SK-N-SH (cell line): ENCODE data around the gene ASB18. TPM values are rescaled to one million over a fixed set of nuclear protein-coding genes. Genes with fewer than 3 reads are reported as not detected.

Experiments used
- CTCF ChIA-PET: fragments of 300-600, 350-600 bp; formaldehyde crosslinking; extraction: SDS; loops from one replicate; lab custom pipeline; 2021; lab: Yijun Ruan, JAX
- POLR2A ChIA-PET: fragments of 350-600 bp; sonication (Branson Sonifier 250); formaldehyde crosslinking; extraction: SDS; loops from one replicate; lab custom pipeline; 2020; ENCODE audit warnings: antibody characterized with exemption, inconsistent platforms; lab: Yijun Ruan, JAX
- DNase-seq: peaks from one replicate; pipeline ENCODE4 v3.0.0; 2012
- H2AFZ ChIP-seq: fragments of 200-600 bp; sonication (generic); 2 replicates; pipeline ENCODE4 v1.8.1; 2016; ENCODE audit warnings: antibody characterized with exemption, mild to moderate bottlenecking, low read depth
- H3F3A ChIP-seq: fragments of 200-600 bp; sonication (generic); replicated peaks from 2 replicates; pipeline ENCODE3; 2016; ENCODE audit warnings: antibody characterized with exemption, mild to moderate bottlenecking; ENCODE audit not compliant: insufficient read depth
- H3K27ac ChIP-seq, 2 experiments: fragments of 200-500 bp in 1 of 2; fragments of 200-600 bp in 1 of 2; sonication (Bioruptor generic) in 1 of 2; sonication (generic), shearing (Covaris generic) in 1 of 2; 2 replicates each; pipeline versions ENCODE4 v1.5.1 to v1.6.1; 2014 to 2016; ENCODE audit warnings: low read depth in 2 of 2, inconsistent platforms in 1 of 2, low read length in 1 of 2, mild to moderate bottlenecking in 1 of 2, mixed read lengths in 1 of 2
- H3K27me3 ChIP-seq: fragments of 200-600 bp; sonication (generic), shearing (Covaris generic); 2 replicates; pipeline ENCODE4 v1.6.1; 2016; ENCODE audit warnings: mixed run types; ENCODE audit not compliant: insufficient read depth
- H3K36me3 ChIP-seq, 2 experiments: fragments of 200-500 bp in 1 of 2; fragments of 200-600 bp in 1 of 2; sonication (Bioruptor generic) in 1 of 2; sonication (generic) in 1 of 2; replicated peaks in 1 of 2; 2 replicates each; pipeline versions ENCODE3 to v1.5.1; 2014 to 2016; ENCODE audit warnings: low read length in 1 of 2, mild to moderate bottlenecking in 1 of 2; ENCODE audit not compliant: insufficient read depth in 2 of 2, control insufficient read depth in 1 of 2
- H3K4me1 ChIP-seq, 2 experiments: fragments of 200-500 bp in 1 of 2; fragments of 200-600 bp in 1 of 2; sonication (Bioruptor generic) in 1 of 2; sonication (generic), shearing (Covaris generic) in 1 of 2; 2 replicates each; pipeline versions ENCODE4 v1.5.1 to v1.6.1; 2014 to 2016; ENCODE audit warnings: low read depth in 1 of 2, low read length in 1 of 2, mixed run types in 1 of 2; ENCODE audit not compliant: insufficient read depth in 2 of 2, control insufficient read depth in 1 of 2
- H3K4me2 ChIP-seq: fragments of 200-600 bp; sonication (generic), shearing (Covaris generic); 2 replicates; pipeline ENCODE4 v1.6.1; 2017; ENCODE audit warnings: mixed run types
- H3K4me3 ChIP-seq, 2 experiments: fragments of 200-500 bp in 1 of 2; fragments of 200-600 bp in 1 of 2; sonication (Bioruptor generic) in 1 of 2; sonication (generic), shearing (Covaris generic) in 1 of 2; 2 replicates each; pipeline versions ENCODE4 v1.5.1 to v1.8.1; 2014 to 2016; ENCODE audit warnings: low read depth in 2 of 2, inconsistent platforms in 1 of 2, low read length in 1 of 2, mild to moderate bottlenecking in 1 of 2, mixed read lengths in 1 of 2, moderate library complexity in 1 of 2
- H3K79me2 ChIP-seq: fragments of 200-600 bp; sonication (generic); 2 replicates; pipeline ENCODE4 v1.8.1; 2017; ENCODE audit warnings: mild to moderate bottlenecking; ENCODE audit not compliant: insufficient read depth
- H3K9ac ChIP-seq: fragments of 200-600 bp; sonication (generic); 2 replicates; pipeline ENCODE4 v1.6.1; 2017; ENCODE audit warnings: mixed run types
- H3K9me2 ChIP-seq: fragments of 200-600 bp; sonication (generic); 2 replicates; pipeline ENCODE4 v1.6.1; 2017; ENCODE audit warnings: mixed run types
- H3K9me3 ChIP-seq: fragments of 200-600 bp; sonication (generic); 2 replicates; pipeline ENCODE4 v1.6.1; 2017; ENCODE audit warnings: mixed run types, mild to moderate bottlenecking, moderate library complexity
- H4K20me1 ChIP-seq: fragments of 200-600 bp; sonication (generic); 2 replicates; pipeline ENCODE4 v1.6.1; 2017; ENCODE audit warnings: mild to moderate bottlenecking, mixed run types; ENCODE audit not compliant: insufficient read depth
- CTCF ChIP-seq: fragments of 200-600 bp; sonication (generic); IDR thresholded peaks from 2 replicates; pipeline ENCODE4 v1.6.1; 2017; ENCODE audit warnings: antibody characterized with exemption, mild to moderate bottlenecking, moderate library complexity
- ELF1 ChIP-seq: IDR thresholded peaks from 2 replicates; pipeline ENCODE4 v1.4.0; 2012
- EP300 ChIP-seq, 2 experiments: IDR thresholded peaks; 2 replicates each; pipeline versions ENCODE4 v1.4.0 to v1.6.1; 2012; ENCODE audit warnings: borderline replicate concordance in 1 of 2, low read depth in 1 of 2, low read length in 1 of 2
- FOSL2 ChIP-seq: IDR thresholded peaks from 2 replicates; pipeline ENCODE4 v1.4.0; 2012; ENCODE audit warnings: low read depth, mild to moderate bottlenecking, moderate library complexity, borderline replicate concordance
- FOXM1 ChIP-seq: IDR thresholded peaks from 2 replicates; pipeline ENCODE4 v1.4.0; 2012; ENCODE audit warnings: low read depth, mild to moderate bottlenecking
- GABPA ChIP-seq: IDR thresholded peaks from 2 replicates; pipeline ENCODE4 v1.4.0; 2012; ENCODE audit warnings: low read depth, mild to moderate bottlenecking
- JUND ChIP-seq: IDR thresholded peaks from 2 replicates; pipeline ENCODE4 v1.4.0; 2012
- NFIC ChIP-seq: IDR thresholded peaks from 2 replicates; pipeline ENCODE4 v1.4.0; 2012; ENCODE audit warnings: borderline replicate concordance
- NRF1 ChIP-seq: IDR thresholded peaks from 2 replicates; pipeline ENCODE4 v1.6.1; 2012; ENCODE audit warnings: low read depth, mild to moderate bottlenecking, low read length
- RXRA ChIP-seq: IDR thresholded peaks from 2 replicates; pipeline ENCODE4 v1.4.0; 2012; ENCODE audit warnings: low read depth, mild to moderate bottlenecking, borderline replicate concordance
- SMC3 ChIP-seq: IDR thresholded peaks from 2 replicates; pipeline ENCODE4 v1.6.1; 2012; ENCODE audit warnings: low read depth, low read length, improper control_type of control experiment
- TCF12 ChIP-seq: IDR thresholded peaks from 2 replicates; pipeline ENCODE4 v1.4.0; 2012
- TEAD4 ChIP-seq: IDR thresholded peaks from 2 replicates; pipeline ENCODE4 v1.4.0; 2012; ENCODE audit warnings: mild to moderate bottlenecking, borderline replicate concordance; ENCODE audit not compliant: insufficient read depth
- USF1 ChIP-seq: IDR thresholded peaks from 2 replicates; pipeline ENCODE4 v1.4.0; 2012; ENCODE audit warnings: low read depth, borderline replicate concordance
- YY1 ChIP-seq: IDR thresholded peaks from 2 replicates; pipeline ENCODE4 v1.4.0; 2012; ENCODE audit warnings: low read depth, mild to moderate bottlenecking
- WGBS: methylation state at CpG from one replicate; pipeline ENCODE4 v1.1.6; 2017; ENCODE audit warnings: low lambda C conversion rate; 5-methylcytosine and 5-hydroxymethylcytosine counted together
- polyA plus RNA-seq, 3 experiments: library from polyadenylated mRNA; depleted of rRNA; stranded (reverse); fragments of >200 nt; gene quantifications; 2 replicates each; pipeline ENCODE4 v1.2.3, GENCODE V29; 2012
- TF ChIP-seq, protein P1 (sequence below): fragments of 150-350 bp; IDR thresholded peaks from 2 replicates; pipeline ENCODE4 v1.6.1; 2016; ENCODE audit warnings: mild to moderate bottlenecking, low read depth, low read length
- TF ChIP-seq, protein P2 (sequence below): IDR thresholded peaks from 2 replicates; pipeline ENCODE4 v1.4.0; 2012; ENCODE audit warnings: low read depth
- TF ChIP-seq, protein P3 (sequence below): fragments of 150-350 bp; IDR thresholded peaks from 2 replicates; pipeline ENCODE4 v1.6.1; 2017; ENCODE audit warnings: antibody characterized with exemption, low read length, low read depth, borderline replicate concordance

The ASB18 gene
- polyA plus RNA-seq, 1 of the 3 experiments (the other 2 are of a cell fraction): not detected

DNA sequence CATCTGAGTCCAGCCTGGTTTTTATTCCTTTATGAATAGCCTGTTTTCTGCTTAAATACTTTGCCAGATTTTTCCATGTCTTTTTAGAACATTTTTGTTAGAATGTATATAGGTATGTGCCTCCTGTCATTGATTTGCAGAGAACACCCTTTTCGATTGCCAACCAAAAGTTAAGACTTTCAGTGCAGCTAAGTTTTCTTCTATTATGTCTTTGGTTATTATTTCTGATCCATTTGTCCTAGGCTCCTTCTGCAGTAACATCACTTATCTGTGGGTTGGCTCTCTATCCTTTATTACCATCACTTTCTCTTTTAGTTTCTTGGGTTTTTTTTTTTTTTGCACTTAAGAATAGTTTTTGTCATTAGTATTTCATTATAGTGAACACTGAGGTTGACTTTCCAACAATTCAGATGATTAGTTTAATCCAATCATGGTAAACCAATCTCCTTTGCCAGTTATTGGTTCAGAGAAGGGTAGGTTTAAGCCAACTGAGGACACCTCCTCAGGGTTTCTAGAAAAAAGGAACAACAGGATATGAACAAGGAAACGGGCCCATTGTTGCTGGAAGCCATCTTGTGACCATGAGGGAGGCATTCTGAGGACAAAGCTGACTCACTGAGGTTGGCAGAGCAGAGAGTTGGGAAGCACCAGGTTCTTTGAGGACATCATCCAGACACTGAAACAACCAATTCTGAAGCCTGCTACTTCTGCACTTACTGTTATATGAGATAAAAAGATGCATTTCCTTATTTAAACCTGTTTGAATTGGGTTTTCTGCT lies 58.1 kb downstream of the ASB18 start:
- Histone ChIP-seq H3K36me3 (no peaks in the 10 kb centered on the region), H2AFZ (no peak overlapping the region)
- 14% methylated on average over 2 of the region's 2 CpGs for WGBS
- TF ChIP-seq CTCF (no peak), SMC3 (no peak), RXRA (no peak), JUND (no peak), USF1 (no peak), YY1 (no peak), NFIC (no peak), NRF1 (no peak), FOSL2 (no peak), GABPA (no peak), TCF12 (no peak), ELF1 (no peak), EP300 (IDR thresholded peaks at IDR 0.05; ENCODE audit: borderline replicate concordance in 1 of 2, low read depth in 1 of 2, low read length in 1 of 2) (no peak), TEAD4 (no peak), FOXM1 (no peak)
- TF ChIP-seq, protein P1, sequence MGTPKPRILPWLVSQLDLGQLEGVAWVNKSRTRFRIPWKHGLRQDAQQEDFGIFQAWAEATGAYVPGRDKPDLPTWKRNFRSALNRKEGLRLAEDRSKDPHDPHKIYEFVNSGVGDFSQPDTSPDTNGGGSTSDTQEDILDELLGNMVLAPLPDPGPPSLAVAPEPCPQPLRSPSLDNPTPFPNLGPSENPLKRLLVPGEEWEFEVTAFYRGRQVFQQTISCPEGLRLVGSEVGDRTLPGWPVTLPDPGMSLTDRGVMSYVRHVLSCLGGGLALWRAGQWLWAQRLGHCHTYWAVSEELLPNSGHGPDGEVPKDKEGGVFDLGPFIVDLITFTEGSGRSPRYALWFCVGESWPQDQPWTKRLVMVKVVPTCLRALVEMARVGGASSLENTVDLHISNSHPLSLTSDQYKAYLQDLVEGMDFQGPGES: no peak
- TF ChIP-seq, protein P2, sequence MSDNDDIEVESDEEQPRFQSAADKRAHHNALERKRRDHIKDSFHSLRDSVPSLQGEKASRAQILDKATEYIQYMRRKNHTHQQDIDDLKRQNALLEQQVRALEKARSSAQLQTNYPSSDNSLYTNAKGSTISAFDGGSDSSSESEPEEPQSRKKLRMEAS: no peak
- TF ChIP-seq, protein P3, sequence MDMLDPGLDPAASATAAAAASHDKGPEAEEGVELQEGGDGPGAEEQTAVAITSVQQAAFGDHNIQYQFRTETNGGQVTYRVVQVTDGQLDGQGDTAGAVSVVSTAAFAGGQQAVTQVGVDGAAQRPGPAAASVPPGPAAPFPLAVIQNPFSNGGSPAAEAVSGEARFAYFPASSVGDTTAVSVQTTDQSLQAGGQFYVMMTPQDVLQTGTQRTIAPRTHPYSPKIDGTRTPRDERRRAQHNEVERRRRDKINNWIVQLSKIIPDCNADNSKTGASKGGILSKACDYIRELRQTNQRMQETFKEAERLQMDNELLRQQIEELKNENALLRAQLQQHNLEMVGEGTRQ: no peak
- TF ChIP-seq, all 33 proteins: peak for 0
- no peak for DNase-seq
- H3F3A ChIP-seq: no peaks in the 10 kb centered on the region
- no peak overlapping the region for H3K4me3 ChIP-seq
- CTCF ChIA-PET: no interaction called here
- H3K9ac ChIP-seq: no peak overlapping the region
- H3K4me2 ChIP-seq: no peak overlapping the region
- H4K20me1 ChIP-seq: no peaks in the 10 kb centered on the region
- no peaks in the 10 kb centered on the region for H3K4me1 ChIP-seq
- POLR2A ChIA-PET: no interaction called here
- H3K9me2 ChIP-seq: no peaks in the 10 kb centered on the region
- no peaks in the 10 kb centered on the region; the same call in 1 of the 2 replicates for H3K27me3 ChIP-seq
- H3K9me3 ChIP-seq: no peaks in the 10 kb centered on the region
- H3K27ac ChIP-seq: no peak overlapping the region
- H3K79me2 ChIP-seq: no peaks in the 10 kb centered on the region
